Neuronal stem cell (in vitro differentiated cells): ENCODE results near the gene EMC9.

Experiments
- DNase-seq: peaks from one replicate; pipeline ENCODE4 v3.0.0-alpha.2; 2013; ENCODE audit warnings: low spot score
- H2AFZ ChIP-seq: one replicate; pipeline ENCODE4 v1.6.1; 2013; ENCODE audit warnings: mild to moderate bottlenecking, low read length, inconsistent platforms
- H2AK5ac ChIP-seq: 2 replicates; pipeline ENCODE4 v1.6.1; 2013; ENCODE audit warnings: low read depth, mild to moderate bottlenecking, inconsistent platforms, low read length, moderate library complexity, mixed read lengths
- H2BK120ac ChIP-seq: 2 replicates; pipeline ENCODE4 v1.6.1; 2013; ENCODE audit warnings: low read depth, mild to moderate bottlenecking, inconsistent platforms, low read length, moderate library complexity, mixed read lengths
- H2BK12ac ChIP-seq: one replicate; pipeline ENCODE4 v1.6.1; 2013; ENCODE audit warnings: low read length, inconsistent platforms
- H2BK15ac ChIP-seq: 2 replicates; pipeline ENCODE4 v1.6.1; 2013; ENCODE audit warnings: mild to moderate bottlenecking, low read length, inconsistent platforms, mixed read lengths
- H2BK5ac ChIP-seq: one replicate; pipeline ENCODE4 v1.6.1; 2013; ENCODE audit warnings: inconsistent platforms, mild to moderate bottlenecking, low read length, moderate library complexity
- H3K14ac ChIP-seq: one replicate; pipeline ENCODE4 v1.6.1; 2013; ENCODE audit warnings: low read length, inconsistent platforms
- H3K18ac ChIP-seq: 2 replicates; pipeline ENCODE4 v1.6.1; 2013; ENCODE audit warnings: low read length, inconsistent platforms
- H3K23ac ChIP-seq: 2 replicates; pipeline ENCODE4 v1.6.1; 2013; ENCODE audit warnings: low read depth, mild to moderate bottlenecking, mixed read lengths, low read length, inconsistent platforms; ENCODE audit not compliant: poor library complexity
- H3K27ac ChIP-seq: replicated peaks from 3 replicates; pipeline ENCODE4 v1.5.1; 2013; ENCODE audit warnings: low read length, inconsistent platforms
- H3K27me3 ChIP-seq, 3 experiments: 2 replicates each; pipeline ENCODE4 v1.6.1; 2013; ENCODE audit warnings: low read length in 3 of 3, mild to moderate bottlenecking in 2 of 3, inconsistent platforms in 1 of 3, low read depth in 1 of 3, mixed read lengths in 1 of 3, moderate library complexity in 1 of 3; ENCODE audit not compliant: control insufficient read depth in 3 of 3, insufficient read depth in 3 of 3
- H3K36me3 ChIP-seq, 2 donors: replicated peaks in 1 of 2; 2 replicates each; pipeline ENCODE4 v1.6.1; 2013; ENCODE audit warnings: low read length in 2 of 2; ENCODE audit not compliant: control insufficient read depth in 2 of 2, insufficient read depth in 2 of 2
- H3K4ac ChIP-seq: 2 replicates; pipeline ENCODE4 v1.6.1; 2013; ENCODE audit warnings: inconsistent platforms, mild to moderate bottlenecking, low read length, moderate library complexity
- H3K4me1 ChIP-seq, 2 donors: 1 replicate in 1 of 2; 2 replicates in 1 of 2; pipeline ENCODE4 v1.6.1; 2013; ENCODE audit warnings: low read length in 2 of 2, low read depth in 1 of 2; ENCODE audit not compliant: control insufficient read depth in 2 of 2, insufficient read depth in 1 of 2
- H3K4me2 ChIP-seq: one replicate; pipeline ENCODE4 v1.6.1; 2013; ENCODE audit warnings: mild to moderate bottlenecking, low read length, inconsistent platforms; ENCODE audit not compliant: insufficient read depth, poor library complexity, severe bottlenecking
- H3K4me3 ChIP-seq, 2 donors: 2 replicates each; pipeline ENCODE4 v1.5.1; 2013; ENCODE audit warnings: low read length in 2 of 2, mild to moderate bottlenecking in 2 of 2, inconsistent platforms in 1 of 2, moderate library complexity in 1 of 2
- H3K79me1 ChIP-seq: one replicate; pipeline ENCODE4 v1.6.1; 2013; ENCODE audit warnings: low read depth, mild to moderate bottlenecking, inconsistent platforms, low read length, moderate library complexity
- H3K9ac ChIP-seq: one replicate; pipeline ENCODE4 v1.6.1; 2013; ENCODE audit warnings: mild to moderate bottlenecking, low read depth, low read length, inconsistent platforms; ENCODE audit not compliant: poor library complexity
- H3K9me3 ChIP-seq, 2 donors: replicated peaks in 1 of 2; 2 replicates each; pipeline versions ENCODE3 to v1.6.1; 2013; ENCODE audit warnings: low read length in 2 of 2, mild to moderate bottlenecking in 2 of 2, inconsistent platforms in 1 of 2, low read depth in 1 of 2, mixed read lengths in 1 of 2, moderate library complexity in 1 of 2; ENCODE audit not compliant: control insufficient read depth in 2 of 2, insufficient read depth in 1 of 2
- H4K8ac ChIP-seq: one replicate; pipeline ENCODE4 v1.6.1; 2013; ENCODE audit warnings: low read depth, mild to moderate bottlenecking, inconsistent platforms, low read length, moderate library complexity
- H4K91ac ChIP-seq: one replicate; pipeline ENCODE4 v1.6.1; 2013; ENCODE audit warnings: low read length, low read depth, mild to moderate bottlenecking, inconsistent platforms; ENCODE audit not compliant: poor library complexity
- WGBS, 2 donors: extraction: QIAGEN DNeasy Blood & Tissue Kit; methylation state at CpG; one replicate each; pipeline ENCODE4 v1.1.7; 2013; ENCODE audit warnings: missing lambda C conversion rate in 2 of 2, mixed read lengths in 1 of 2; ENCODE audit not compliant: insufficient read length in 2 of 2, insufficient replicate concordance in 1 of 2; ENCODE audit errors: extremely low coverage in 2 of 2; 5-methylcytosine and 5-hydroxymethylcytosine counted together

Gene EMC9

GRCh38 chr14:24132061-24132685 lies 9.2 kb downstream of the EMC9 start:
- H2BK12ac ChIP-seq: peak overlapping the region; percentile 49
- H3K4me3 ChIP-seq: no peak overlapping the region
- no peak overlapping the region for H2AFZ ChIP-seq
- peak overlapping the region; percentile 10 for H3K23ac ChIP-seq
- peak overlapping the region; percentile 46 for H2AK5ac ChIP-seq
- H3K79me1 ChIP-seq: no peaks in the 10 kb centered on the region
- H3K4me1 ChIP-seq: peaks cover 9 to 10% of the 10 kb centered on the region in 2 donors
- H2BK5ac ChIP-seq: no peak overlapping the region
- no peak overlapping the region for H3K4ac ChIP-seq
- no peak overlapping the region for H4K91ac ChIP-seq
- no peak overlapping the region for H3K14ac ChIP-seq
- no peaks in the 10 kb centered on the region for H3K9me3 ChIP-seq
- H3K18ac ChIP-seq: no peak overlapping the region
- no peak overlapping the region for H3K4me2 ChIP-seq
- no peaks in the 10 kb centered on the region for H3K27me3 ChIP-seq
- H2BK15ac ChIP-seq: peak overlapping the region; percentile 98
- H3K36me3 ChIP-seq: peaks cover 0 to 2% of the 10 kb centered on the region in 2 donors
- DNase-seq: no peak
- H3K27ac ChIP-seq: no peak overlapping the region
- peak overlapping the region; percentile 72 for H4K8ac ChIP-seq
- WGBS, 2 donors: no CpG with 5 or more reads among the region's 24 CpGs
- no peak overlapping the region for H3K9ac ChIP-seq
- no peak overlapping the region for H2BK120ac ChIP-seq

GRCh38 chr14:24131549-24131966 lies 9.8 kb downstream of the EMC9 start:
- no CpG with 5 or more reads among the region's 15 CpGs for WGBS, 2 donors
- Histone ChIP-seq H2AFZ (no peak overlapping the region), H3K14ac (no peak overlapping the region), H4K8ac (no peak overlapping the region), H3K4ac (no peak overlapping the region), H2BK5ac (no peak overlapping the region), H3K27ac (no peak overlapping the region), H2BK15ac (peak overlapping the region; percentile 58), H3K79me1 (no peaks in the 10 kb centered on the region), H2BK120ac (no peak overlapping the region), H3K23ac (no peak overlapping the region), H3K4me2 (no peak overlapping the region), H3K9ac (no peak overlapping the region), H3K4me1 (peaks cover 6 to 7% of the 10 kb centered on the region in 2 donors), H3K27me3 (no peaks in the 10 kb centered on the region), H3K9me3 (no peaks in the 10 kb centered on the region), H2BK12ac (no peak overlapping the region), H4K91ac (no peak overlapping the region), H3K4me3 (no peak overlapping the region), H3K36me3 (no peaks in the 10 kb centered on the region), H2AK5ac (no peak overlapping the region), H3K18ac (no peak overlapping the region)
- DNase-seq: no peak

- H3K18ac ChIP-seq: no peak overlapping the region
- peaks cover 3 to 5% of the 10 kb centered on the region in 2 donors for H3K4me1 ChIP-seq
- no peaks in the 10 kb centered on the region for H3K79me1 ChIP-seq
- no peak overlapping the region for H3K23ac ChIP-seq
- H3K4me3 ChIP-seq: no peak overlapping the region
- no peak overlapping the region for H3K9ac ChIP-seq
- H2BK12ac ChIP-seq: no peak overlapping the region
- H4K91ac ChIP-seq: no peak overlapping the region
- no peak overlapping the region for H2AFZ ChIP-seq
- no peaks in the 10 kb centered on the region for H3K9me3 ChIP-seq
- no peaks in the 10 kb centered on the region for H3K27me3 ChIP-seq
- H4K8ac ChIP-seq: no peak overlapping the region
- H2BK5ac ChIP-seq: no peak overlapping the region
- H3K4me2 ChIP-seq: no peak overlapping the region
- H3K36me3 ChIP-seq: no peaks in the 10 kb centered on the region
- H3K14ac ChIP-seq: no peak overlapping the region
- no peak for DNase-seq
- WGBS, 2 donors: no CpG with 5 or more reads among the region's 7 CpGs
- no peak overlapping the region for H3K27ac ChIP-seq
- no peak overlapping the region for H2BK120ac ChIP-seq
- H2AK5ac ChIP-seq: no peak overlapping the region
- H2BK15ac ChIP-seq: no peak overlapping the region
- no peak overlapping the region for H3K4ac ChIP-seq
Measured at GRCh38 chr14:24130717-24131548, 10.5 kb downstream of the EMC9 start.

GRCh38 chr14:24130380-24130716 lies 11.0 kb downstream of the EMC9 start, which contains the start of gene FITM1:
Gene FITM1, plus strand, starts transcription at chr14:24130659. Its CDS starts 905 bp downstream, at chr14:24131564.
- Histone ChIP-seq H3K27me3 (no peaks in the 10 kb centered on the region), H2BK5ac (no peak within 1 kb of the TSS), H3K36me3 (no peaks in the 10 kb centered on the region), H4K91ac (no peak within 1 kb of the TSS), H3K4ac (no peak within 1 kb of the TSS), H2AK5ac (no peak within 1 kb of the TSS), H3K79me1 (no peaks in the 10 kb centered on the region), H3K18ac (no peak within 1 kb of the TSS), H4K8ac (no peak within 1 kb of the TSS), H3K4me3 (no peak within 1 kb of the TSS), H3K9ac (no peak within 1 kb of the TSS), H3K4me2 (no peak within 1 kb of the TSS), H3K9me3 (no peaks in the 10 kb centered on the region), H3K23ac (no peak within 1 kb of the TSS), H3K14ac (no peak within 1 kb of the TSS), H3K27ac (no peak within 1 kb of the TSS), H2BK120ac (no peak within 1 kb of the TSS), H2AFZ (no peak within 1 kb of the TSS), H3K4me1 (peaks cover under 1 to 1% of the 10 kb centered on the region in 2 donors), H2BK12ac (no peak within 1 kb of the TSS), H2BK15ac (no peak within 1 kb of the TSS)
- WGBS, 2 donors: no CpG with 5 or more reads among the region's 5 CpGs
- no peak for DNase-seq
